ENCODE data around the gene GJA3. TPM values are rescaled to one million over a fixed set of nuclear protein-coding genes. Genes with fewer than 3 reads are reported as not detected.

GJA3 gene
- total and polyA plus RNA-seq, 10 of the 15 experiments (the other 5 are each of a cell fraction or from before 2014, with no cell fraction given): 0.03 to 0.11 (median 0.04) TPM; not detected in 5

GRCh38 chr13:20171364-20171763, 10.5 kb upstream of the GJA3 start:
- no peak for FAIRE-seq
- no TSS peak for BruUV-seq (replicated peaks)

More at GRCh38 chr13:20171364-20171763, 10.5 kb upstream of the GJA3 start:
- H3K27ac ChIP-seq (ENCODE audit: control insufficient read depth, insufficient read depth): no peak overlapping the region
- intact Hi-C loops (cut with micrococcal nuclease; ENCODE audit: unreplicated experiment): no loop called here
- ChIA-PET POLR2A (no interaction called here), SMC1A (ENCODE audit: uncharacterized antibody, unreplicated experiment) (no interaction called here), CTCF (no interaction called here), RAD21 (ENCODE audit: unreplicated experiment) (no interaction called here)
- H4K20me1 ChIP-seq (ENCODE audit: control insufficient read depth, insufficient read depth): no peaks in the 10 kb centered on the region
- DNase-seq (ENCODE audit: low read depth, low spot score) (no peak), ATAC-seq (no peak)
- peaks cover 8% of the 10 kb centered on the region for H3K4me1 ChIP-seq (ENCODE audit: control insufficient read depth, insufficient read depth, low read length)
- H3K9me3 ChIP-seq (replicated peaks; ENCODE audit: control insufficient read depth, insufficient read depth, low read length): no peaks in the 10 kb centered on the region
- H3K9ac ChIP-seq (ENCODE audit: control insufficient read depth, insufficient read depth, low read length): no peak overlapping the region
- H3K79me2 ChIP-seq (ENCODE audit: control insufficient read depth, insufficient read depth, low read length): no peaks in the 10 kb centered on the region
- WGBS (ENCODE audit: insufficient coverage, insufficient replicate concordance, low lambda C conversion rate, missing lambda C conversion rate): 96% methylated on average over 1 of the region's 1 CpG
- in situ Hi-C loops (cut with MboI): no loop called here
- no peak overlapping the region for H2AFZ ChIP-seq (ENCODE audit: control insufficient read depth, low read depth, low read length)
- H3K36me3 ChIP-seq (ENCODE audit: control insufficient read depth in 2 of 2, insufficient read depth in 2 of 2, low read length in 1 of 2): no peaks in the 10 kb centered on the region
- no peak overlapping the region for H3K4me3 ChIP-seq
- H3K27me3 ChIP-seq (replicated peaks in 1 of 2; ENCODE audit: control insufficient read depth in 2 of 2, insufficient read depth in 2 of 2, low read length in 1 of 2): peaks cover 0 to 3% of the 10 kb centered on the region in 2 experiments; a peak in 1 of 4 replicates
- no peak overlapping the region for H3K4me2 ChIP-seq (ENCODE audit: control insufficient read depth, insufficient read depth)
- TF ChIP-seq E2F4 (IDR thresholded peaks at IDR 0.05; ENCODE audit: low read depth, low read length): no peak
- no peak for TF ChIP-seq BHLHE40 (IDR thresholded peaks at IDR 0.05; ENCODE audit: borderline replicate concordance in 1 of 2, low read depth in 2 of 2, low read length in 1 of 2)
- no peak for TF ChIP-seq KAT2A (conservative IDR thresholded peaks at IDR 0.05; ENCODE audit: control insufficient read depth, low read depth, low read length)
- TF ChIP-seq MYB (IDR thresholded peaks at IDR 0.05; ENCODE audit: borderline replicate concordance, low read depth, low read length): no peak
- TF ChIP-seq, protein P1, sequence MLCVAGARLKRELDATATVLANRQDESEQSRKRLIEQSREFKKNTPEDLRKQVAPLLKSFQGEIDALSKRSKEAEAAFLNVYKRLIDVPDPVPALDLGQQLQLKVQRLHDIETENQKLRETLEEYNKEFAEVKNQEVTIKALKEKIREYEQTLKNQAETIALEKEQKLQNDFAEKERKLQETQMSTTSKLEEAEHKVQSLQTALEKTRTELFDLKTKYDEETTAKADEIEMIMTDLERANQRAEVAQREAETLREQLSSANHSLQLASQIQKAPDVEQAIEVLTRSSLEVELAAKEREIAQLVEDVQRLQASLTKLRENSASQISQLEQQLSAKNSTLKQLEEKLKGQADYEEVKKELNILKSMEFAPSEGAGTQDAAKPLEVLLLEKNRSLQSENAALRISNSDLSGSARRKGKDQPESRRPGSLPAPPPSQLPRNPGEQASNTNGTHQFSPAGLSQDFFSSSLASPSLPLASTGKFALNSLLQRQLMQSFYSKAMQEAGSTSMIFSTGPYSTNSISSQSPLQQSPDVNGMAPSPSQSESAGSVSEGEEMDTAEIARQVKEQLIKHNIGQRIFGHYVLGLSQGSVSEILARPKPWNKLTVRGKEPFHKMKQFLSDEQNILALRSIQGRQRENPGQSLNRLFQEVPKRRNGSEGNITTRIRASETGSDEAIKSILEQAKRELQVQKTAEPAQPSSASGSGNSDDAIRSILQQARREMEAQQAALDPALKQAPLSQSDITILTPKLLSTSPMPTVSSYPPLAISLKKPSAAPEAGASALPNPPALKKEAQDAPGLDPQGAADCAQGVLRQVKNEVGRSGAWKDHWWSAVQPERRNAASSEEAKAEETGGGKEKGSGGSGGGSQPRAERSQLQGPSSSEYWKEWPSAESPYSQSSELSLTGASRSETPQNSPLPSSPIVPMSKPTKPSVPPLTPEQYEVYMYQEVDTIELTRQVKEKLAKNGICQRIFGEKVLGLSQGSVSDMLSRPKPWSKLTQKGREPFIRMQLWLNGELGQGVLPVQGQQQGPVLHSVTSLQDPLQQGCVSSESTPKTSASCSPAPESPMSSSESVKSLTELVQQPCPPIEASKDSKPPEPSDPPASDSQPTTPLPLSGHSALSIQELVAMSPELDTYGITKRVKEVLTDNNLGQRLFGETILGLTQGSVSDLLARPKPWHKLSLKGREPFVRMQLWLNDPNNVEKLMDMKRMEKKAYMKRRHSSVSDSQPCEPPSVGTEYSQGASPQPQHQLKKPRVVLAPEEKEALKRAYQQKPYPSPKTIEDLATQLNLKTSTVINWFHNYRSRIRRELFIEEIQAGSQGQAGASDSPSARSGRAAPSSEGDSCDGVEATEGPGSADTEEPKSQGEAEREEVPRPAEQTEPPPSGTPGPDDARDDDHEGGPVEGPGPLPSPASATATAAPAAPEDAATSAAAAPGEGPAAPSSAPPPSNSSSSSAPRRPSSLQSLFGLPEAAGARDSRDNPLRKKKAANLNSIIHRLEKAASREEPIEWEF (IDR thresholded peaks at IDR 0.05; ENCODE audit: insufficient replicate concordance, low read depth, low read length): no peak
- no peak for TF ChIP-seq MTA3 (IDR thresholded peaks at IDR 0.05; ENCODE audit: borderline replicate concordance, low read length)
- TF ChIP-seq STAT1 (conservative IDR thresholded peaks at IDR 0.05): no peak
- TF ChIP-seq, protein P2, sequence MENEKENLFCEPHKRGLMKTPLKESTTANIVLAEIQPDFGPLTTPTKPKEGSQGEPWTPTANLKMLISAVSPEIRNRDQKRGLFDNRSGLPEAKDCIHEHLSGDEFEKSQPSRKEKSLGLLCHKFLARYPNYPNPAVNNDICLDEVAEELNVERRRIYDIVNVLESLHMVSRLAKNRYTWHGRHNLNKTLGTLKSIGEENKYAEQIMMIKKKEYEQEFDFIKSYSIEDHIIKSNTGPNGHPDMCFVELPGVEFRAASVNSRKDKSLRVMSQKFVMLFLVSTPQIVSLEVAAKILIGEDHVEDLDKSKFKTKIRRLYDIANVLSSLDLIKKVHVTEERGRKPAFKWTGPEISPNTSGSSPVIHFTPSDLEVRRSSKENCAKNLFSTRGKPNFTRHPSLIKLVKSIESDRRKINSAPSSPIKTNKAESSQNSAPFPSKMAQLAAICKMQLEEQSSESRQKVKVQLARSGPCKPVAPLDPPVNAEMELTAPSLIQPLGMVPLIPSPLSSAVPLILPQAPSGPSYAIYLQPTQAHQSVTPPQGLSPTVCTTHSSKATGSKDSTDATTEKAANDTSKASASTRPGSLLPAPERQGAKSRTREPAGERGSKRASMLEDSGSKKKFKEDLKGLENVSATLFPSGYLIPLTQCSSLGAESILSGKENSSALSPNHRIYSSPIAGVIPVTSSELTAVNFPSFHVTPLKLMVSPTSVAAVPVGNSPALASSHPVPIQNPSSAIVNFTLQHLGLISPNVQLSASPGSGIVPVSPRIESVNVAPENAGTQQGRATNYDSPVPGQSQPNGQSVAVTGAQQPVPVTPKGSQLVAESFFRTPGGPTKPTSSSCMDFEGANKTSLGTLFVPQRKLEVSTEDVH (IDR thresholded peaks at IDR 0.05; ENCODE audit: low read depth, partially characterized antibody): no peak
- no peak for TF ChIP-seq RAD21 (IDR thresholded peaks at IDR 0.05; ENCODE audit: insufficient read depth, low read depth, low read length)
- no peak for TF ChIP-seq SMAD5 (IDR thresholded peaks at IDR 0.05; ENCODE audit: low read depth)
- no peak for TF ChIP-seq ZNF384 (IDR thresholded peaks at IDR 0.05; ENCODE audit: borderline replicate concordance, low read depth, low read length)
- TF ChIP-seq, protein P3, sequence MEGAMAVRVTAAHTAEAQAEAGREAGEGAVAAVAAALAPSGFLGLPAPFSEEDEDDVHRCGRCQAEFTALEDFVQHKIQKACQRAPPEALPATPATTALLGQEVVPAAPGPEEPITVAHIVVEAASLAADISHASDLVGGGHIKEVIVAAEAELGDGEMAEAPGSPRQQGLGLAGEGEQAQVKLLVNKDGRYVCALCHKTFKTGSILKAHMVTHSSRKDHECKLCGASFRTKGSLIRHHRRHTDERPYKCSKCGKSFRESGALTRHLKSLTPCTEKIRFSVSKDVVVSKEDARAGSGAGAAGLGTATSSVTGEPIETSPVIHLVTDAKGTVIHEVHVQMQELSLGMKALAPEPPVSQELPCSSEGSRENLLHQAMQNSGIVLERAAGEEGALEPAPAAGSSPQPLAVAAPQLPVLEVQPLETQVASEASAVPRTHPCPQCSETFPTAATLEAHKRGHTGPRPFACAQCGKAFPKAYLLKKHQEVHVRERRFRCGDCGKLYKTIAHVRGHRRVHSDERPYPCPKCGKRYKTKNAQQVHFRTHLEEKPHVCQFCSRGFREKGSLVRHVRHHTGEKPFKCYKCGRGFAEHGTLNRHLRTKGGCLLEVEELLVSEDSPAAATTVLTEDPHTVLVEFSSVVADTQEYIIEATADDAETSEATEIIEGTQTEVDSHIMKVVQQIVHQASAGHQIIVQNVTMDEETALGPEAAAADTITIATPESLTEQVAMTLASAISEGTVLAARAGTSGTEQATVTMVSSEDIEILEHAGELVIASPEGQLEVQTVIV (IDR thresholded peaks at IDR 0.05; ENCODE audit: borderline replicate concordance, partially characterized antibody): no peak

All from GM12878 (cell line).